Loucy (cell line): ENCODE measurements around the gene KIF7.

Source experiments
- H2AFZ ChIP-seq: fragments of 200-600 bp; sonication (generic); 2 replicates; pipeline ENCODE4 v1.6.0; 2016; ENCODE audit warnings: antibody characterized with exemption, mild to moderate bottlenecking, low read length, moderate library complexity
- H3F3A ChIP-seq: fragments of 200-600 bp; 2 replicates; pipeline ENCODE4 v1.6.0; 2016; ENCODE audit warnings: antibody characterized with exemption, low read depth, mild to moderate bottlenecking
- H3K27me3 ChIP-seq: fragments of 200-600 bp; sonication (generic); 2 replicates; pipeline ENCODE4 v1.6.1; 2014; ENCODE audit warnings: low read length, mild to moderate bottlenecking; ENCODE audit not compliant: insufficient read depth, poor library complexity, severe bottlenecking
- H3K36me3 ChIP-seq: fragments of 200-600 bp; sonication (generic); 2 replicates; pipeline ENCODE4 v1.6.1; 2016; ENCODE audit warnings: low read length; ENCODE audit not compliant: insufficient read depth
- H3K4me1 ChIP-seq: fragments of 200-600 bp; sonication (generic); 2 replicates; pipeline ENCODE4 v1.5.1; 2014; ENCODE audit warnings: low read length, mild to moderate bottlenecking; ENCODE audit not compliant: insufficient read depth, poor library complexity, severe bottlenecking
- H3K4me2 ChIP-seq: fragments of 200-600 bp; sonication (generic); 2 replicates; pipeline ENCODE4 v1.6.0; 2014; ENCODE audit warnings: antibody characterized with exemption, low read length, low read depth, mild to moderate bottlenecking; ENCODE audit not compliant: poor library complexity, severe bottlenecking
- H3K4me3 ChIP-seq: fragments of 200-600 bp; sonication (generic); 2 replicates; pipeline ENCODE4 v1.5.1; 2014; ENCODE audit warnings: low read length, mild to moderate bottlenecking, mixed read lengths; ENCODE audit not compliant: poor library complexity, severe bottlenecking
- H3K79me2 ChIP-seq: fragments of 200-600 bp; sonication (generic); 2 replicates; pipeline ENCODE4 v1.6.1; 2014; ENCODE audit warnings: low read length; ENCODE audit not compliant: insufficient read depth
- H3K9ac ChIP-seq: fragments of 200-600 bp; sonication (generic); 2 replicates; pipeline ENCODE4 v1.6.0; 2014; ENCODE audit warnings: mild to moderate bottlenecking, low read depth, low read length, moderate library complexity; ENCODE audit not compliant: poor library complexity, severe bottlenecking
- H3K9me2 ChIP-seq: fragments of 200-600 bp; sonication (generic); replicated peaks from 2 replicates; pipeline ENCODE4 v1.6.1; 2016; ENCODE audit warnings: low read depth, low read length, mixed read lengths
- H3K9me3 ChIP-seq: fragments of 200-600 bp; sonication (generic); 2 replicates; pipeline ENCODE4 v1.6.1; 2014; ENCODE audit warnings: mild to moderate bottlenecking, antibody characterized with exemption, low read length, low read depth; ENCODE audit not compliant: insufficient read depth
- H4K20me1 ChIP-seq: fragments of 200-600 bp; sonication (generic); 2 replicates; pipeline ENCODE4 v1.6.0; 2014; ENCODE audit warnings: antibody characterized with exemption, low read length, mild to moderate bottlenecking; ENCODE audit not compliant: insufficient read depth, poor library complexity, severe bottlenecking
- EZH2phosphoT487 ChIP-seq: fragments of 200-600 bp; IDR thresholded peaks from 2 replicates; pipeline ENCODE4 v1.6.1; 2018; ENCODE audit warnings: antibody characterized with exemption, mild to moderate bottlenecking, moderate library complexity, borderline replicate concordance
- TF ChIP-seq, protein P1 (sequence below): fragments of 200-600 bp; sonication (generic); conservative IDR thresholded peaks from 2 replicates; pipeline ENCODE4 v1.5.1; 2014; ENCODE audit warnings: mild to moderate bottlenecking, antibody characterized with exemption, low read length

Gene KIF7

GRCh38 chr15:89667706-89667960 is 12.4 kb upstream of the KIF7 start:
- H3K79me2 ChIP-seq: no peaks in the 10 kb centered on the region
- H3F3A ChIP-seq: no peaks in the 10 kb centered on the region
- no peak overlapping the region for H3K9ac ChIP-seq
- no peak overlapping the region for H3K4me3 ChIP-seq
- H3K4me2 ChIP-seq: no peak overlapping the region
- no peaks in the 10 kb centered on the region for H3K9me3 ChIP-seq
- H2AFZ ChIP-seq: no peak overlapping the region
- H3K4me1 ChIP-seq: peaks cover 4% of the 10 kb centered on the region
- no peaks in the 10 kb centered on the region for H3K9me2 ChIP-seq
- no peak for TF ChIP-seq EZH2phosphoT487
- TF ChIP-seq, protein P1, sequence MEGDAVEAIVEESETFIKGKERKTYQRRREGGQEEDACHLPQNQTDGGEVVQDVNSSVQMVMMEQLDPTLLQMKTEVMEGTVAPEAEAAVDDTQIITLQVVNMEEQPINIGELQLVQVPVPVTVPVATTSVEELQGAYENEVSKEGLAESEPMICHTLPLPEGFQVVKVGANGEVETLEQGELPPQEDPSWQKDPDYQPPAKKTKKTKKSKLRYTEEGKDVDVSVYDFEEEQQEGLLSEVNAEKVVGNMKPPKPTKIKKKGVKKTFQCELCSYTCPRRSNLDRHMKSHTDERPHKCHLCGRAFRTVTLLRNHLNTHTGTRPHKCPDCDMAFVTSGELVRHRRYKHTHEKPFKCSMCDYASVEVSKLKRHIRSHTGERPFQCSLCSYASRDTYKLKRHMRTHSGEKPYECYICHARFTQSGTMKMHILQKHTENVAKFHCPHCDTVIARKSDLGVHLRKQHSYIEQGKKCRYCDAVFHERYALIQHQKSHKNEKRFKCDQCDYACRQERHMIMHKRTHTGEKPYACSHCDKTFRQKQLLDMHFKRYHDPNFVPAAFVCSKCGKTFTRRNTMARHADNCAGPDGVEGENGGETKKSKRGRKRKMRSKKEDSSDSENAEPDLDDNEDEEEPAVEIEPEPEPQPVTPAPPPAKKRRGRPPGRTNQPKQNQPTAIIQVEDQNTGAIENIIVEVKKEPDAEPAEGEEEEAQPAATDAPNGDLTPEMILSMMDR: no peak
- H3K36me3 ChIP-seq: no peaks in the 10 kb centered on the region
- no peaks in the 10 kb centered on the region for H4K20me1 ChIP-seq
- no peaks in the 10 kb centered on the region for H3K27me3 ChIP-seq

DNA sequence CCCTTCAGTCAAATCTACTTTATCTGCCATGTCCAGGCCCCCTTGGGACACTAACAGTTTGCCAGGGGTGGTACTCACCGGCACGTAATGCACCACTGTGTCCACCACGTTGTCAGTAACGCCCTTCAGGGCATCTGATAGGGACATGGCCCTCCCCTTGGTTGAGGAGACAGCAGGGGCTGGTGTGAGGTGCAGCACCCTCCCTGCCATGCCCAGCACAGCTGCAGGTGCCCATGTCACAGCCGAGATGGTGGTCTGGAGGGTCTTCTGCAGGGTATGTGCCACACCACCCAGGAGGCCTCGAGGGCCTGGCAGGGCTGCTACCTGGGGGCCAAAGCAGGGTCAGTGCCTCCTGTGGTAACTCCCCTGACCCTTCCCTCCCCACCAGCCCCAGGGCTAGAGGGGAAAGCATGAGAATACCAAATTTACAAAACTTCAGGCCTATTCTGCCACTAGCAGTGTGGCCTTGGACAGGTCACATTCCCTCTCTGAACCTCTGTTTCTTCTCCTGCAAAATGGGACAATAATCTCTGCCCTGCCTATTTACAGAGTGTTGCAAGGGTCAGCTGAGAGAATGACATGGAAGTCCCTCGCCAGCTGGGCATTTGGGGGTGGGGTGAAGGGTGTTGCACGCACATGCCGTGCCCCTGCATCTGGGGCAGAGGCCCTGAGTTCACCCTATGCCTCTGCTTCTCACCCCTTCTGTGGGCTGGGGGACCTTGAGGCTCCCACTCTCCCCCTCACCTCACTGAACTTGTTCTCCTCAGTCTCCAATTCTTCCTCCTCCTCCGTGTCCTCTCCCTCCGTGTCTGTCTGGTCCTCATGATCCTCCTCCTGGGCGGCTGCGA is 11.8 kb upstream of the KIF7 start:
- no peaks in the 10 kb centered on the region for H3K27me3 ChIP-seq
- H3K4me2 ChIP-seq: no peak overlapping the region
- H3K9me3 ChIP-seq: no peaks in the 10 kb centered on the region
- peaks cover 4% of the 10 kb centered on the region for H3K4me1 ChIP-seq
- H3F3A ChIP-seq: no peaks in the 10 kb centered on the region
- no peak overlapping the region for H3K9ac ChIP-seq
- no peaks in the 10 kb centered on the region for H3K9me2 ChIP-seq
- no peak overlapping the region for H2AFZ ChIP-seq
- H3K79me2 ChIP-seq: no peaks in the 10 kb centered on the region
- no peaks in the 10 kb centered on the region for H4K20me1 ChIP-seq
- TF ChIP-seq EZH2phosphoT487: no peak
- TF ChIP-seq, protein P1: no peak
- no peaks in the 10 kb centered on the region for H3K36me3 ChIP-seq
- no peak overlapping the region for H3K4me3 ChIP-seq

DNA sequence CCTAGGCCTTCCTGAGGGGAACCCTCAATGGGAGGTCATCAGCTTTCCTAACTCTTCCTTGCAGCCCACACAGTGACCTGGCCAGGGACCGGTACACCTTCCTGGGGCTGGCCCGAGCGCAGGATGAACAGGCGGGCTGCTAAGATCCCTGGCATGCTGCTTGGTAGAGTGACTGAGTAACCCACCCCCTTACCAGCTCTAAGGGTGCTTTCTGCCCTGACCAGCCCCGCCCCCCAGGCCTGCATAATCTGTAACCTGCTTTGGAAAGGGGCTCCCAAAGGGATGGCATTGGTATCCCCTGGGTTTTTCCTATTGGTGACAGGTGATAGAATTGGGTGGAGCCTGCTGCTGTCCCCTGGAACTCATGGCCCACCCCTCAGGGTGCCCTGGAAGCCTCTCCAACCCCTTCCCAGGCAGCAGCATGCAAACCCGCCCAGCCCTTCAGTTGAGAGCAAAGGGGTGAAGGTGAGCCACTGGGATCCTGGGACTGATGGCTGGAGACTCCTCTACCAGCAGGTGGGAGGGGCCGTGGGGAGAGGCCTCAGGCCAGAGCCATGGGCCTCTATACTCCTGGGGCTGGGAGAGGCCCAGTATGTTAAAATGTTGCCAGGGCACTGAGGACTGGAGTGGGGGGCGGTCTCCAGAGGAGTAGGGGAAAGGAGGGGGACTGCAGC is 11.1 kb upstream of the KIF7 start:
- H2AFZ ChIP-seq: no peak overlapping the region
- H3K27me3 ChIP-seq: no peaks in the 10 kb centered on the region
- no peaks in the 10 kb centered on the region for H3K4me1 ChIP-seq
- H3K79me2 ChIP-seq: no peaks in the 10 kb centered on the region
- no peak overlapping the region for H3K4me2 ChIP-seq
- no peaks in the 10 kb centered on the region for H3K9me3 ChIP-seq
- TF ChIP-seq, protein P1: no peak
- no peak for TF ChIP-seq EZH2phosphoT487
- no peaks in the 10 kb centered on the region for H3K36me3 ChIP-seq
- no peaks in the 10 kb centered on the region for H4K20me1 ChIP-seq
- H3F3A ChIP-seq: no peaks in the 10 kb centered on the region
- no peak overlapping the region for H3K9ac ChIP-seq
- H3K9me2 ChIP-seq: no peaks in the 10 kb centered on the region
- no peak overlapping the region for H3K4me3 ChIP-seq
